GM18858 (cell line): ENCODE measurements around the gene TMEM273.

Experiments
- ATAC-seq: cut with Tn5 transposase; IDR thresholded peaks from one replicate; pipeline ENCODE4 v1.9.1; 2021; ENCODE audit not compliant: unreplicated experiment

TMEM273 gene

DNA sequence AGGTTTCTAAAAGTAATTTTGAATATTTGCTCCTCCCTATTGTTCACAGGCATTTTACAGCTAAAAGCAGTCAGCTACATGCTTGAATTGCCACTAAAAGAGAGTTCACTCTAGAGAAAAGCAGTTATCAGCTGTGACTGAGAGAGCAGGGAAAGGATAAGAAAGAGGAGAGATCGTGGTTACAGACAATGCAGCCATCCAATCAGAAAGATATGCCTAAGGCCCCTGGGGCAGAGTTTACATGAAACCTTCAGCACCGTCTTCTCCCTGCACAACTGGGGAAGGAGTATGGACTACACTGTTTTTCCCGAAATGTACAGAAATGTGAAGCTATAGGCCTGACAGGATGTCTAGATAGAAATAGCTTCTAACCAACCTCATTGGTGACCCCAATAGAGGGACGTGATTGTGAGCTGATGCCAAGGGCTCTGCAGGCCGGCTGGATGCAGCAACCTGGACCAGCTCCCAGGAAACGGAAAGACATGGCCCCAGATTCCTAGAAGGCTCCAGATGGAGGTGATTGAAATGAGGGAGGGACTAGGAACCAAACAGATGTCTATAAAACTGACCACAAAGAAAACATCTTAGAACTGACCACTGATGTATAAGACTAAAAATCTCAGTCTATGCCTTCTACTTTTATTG is 69.6 kb downstream of the TMEM273 start:
- no peak for ATAC-seq

- no peak for ATAC-seq
Observed at GRCh38 chr10:49117376-49118070, 70.7 kb downstream of the TMEM273 start.

- ATAC-seq = no peak
Observed at GRCh38 chr10:49116509-49117375, 71.4 kb downstream of the TMEM273 start.

GRCh38 chr10:49115796-49116508 is 72.2 kb downstream of the TMEM273 start:
- no peak for ATAC-seq

DNA sequence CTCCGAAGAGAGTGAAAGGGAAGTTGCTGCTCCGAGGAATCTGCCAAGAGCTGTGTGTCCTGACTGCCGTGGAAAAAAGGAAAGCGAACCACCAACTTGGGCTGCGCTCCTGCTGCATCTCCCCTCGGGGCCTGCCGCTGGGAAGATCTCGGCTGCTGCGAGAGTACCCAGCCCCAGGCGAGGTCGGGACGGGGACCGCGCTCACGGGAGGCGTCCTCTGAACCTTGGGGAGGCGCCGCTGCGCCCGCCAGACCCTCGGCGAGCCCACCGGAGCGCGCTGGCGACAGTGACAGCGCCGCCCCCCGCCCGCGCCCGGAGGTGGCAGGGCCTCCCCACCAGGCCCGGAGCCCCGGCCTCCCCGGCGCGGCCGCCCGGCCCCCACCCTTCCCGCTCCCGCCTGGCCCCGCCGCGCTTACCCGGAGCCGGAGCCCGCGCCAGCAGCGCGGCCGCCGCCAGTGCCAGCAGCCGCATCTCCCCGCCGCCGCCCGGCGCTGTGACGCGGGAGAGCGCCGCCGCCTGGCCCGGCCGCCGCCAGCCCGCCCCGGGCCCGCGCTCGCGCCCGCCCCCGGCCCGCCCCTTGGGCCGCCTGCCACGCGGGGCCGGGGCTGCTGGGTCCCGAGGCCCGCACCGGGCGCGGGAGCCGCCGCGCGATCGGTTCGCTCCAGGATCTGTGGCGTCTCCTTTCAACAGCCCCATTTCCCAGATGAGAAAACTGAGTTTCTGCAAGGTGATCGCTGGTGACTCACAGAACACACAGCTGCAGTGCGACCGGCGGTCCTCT is 73.0 kb downstream of the TMEM273 start, which contains the start of gene VSTM4:
Gene VSTM4 (minus strand): TSS at position 508 of the 781 bp plus-strand sequence. CDS start 37 bp downstream, at position 471.
- ATAC-seq = no peak

- no peak for ATAC-seq
Observed at GRCh38 chr10:49114718-49115014, 73.5 kb downstream of the TMEM273 start.

DNA sequence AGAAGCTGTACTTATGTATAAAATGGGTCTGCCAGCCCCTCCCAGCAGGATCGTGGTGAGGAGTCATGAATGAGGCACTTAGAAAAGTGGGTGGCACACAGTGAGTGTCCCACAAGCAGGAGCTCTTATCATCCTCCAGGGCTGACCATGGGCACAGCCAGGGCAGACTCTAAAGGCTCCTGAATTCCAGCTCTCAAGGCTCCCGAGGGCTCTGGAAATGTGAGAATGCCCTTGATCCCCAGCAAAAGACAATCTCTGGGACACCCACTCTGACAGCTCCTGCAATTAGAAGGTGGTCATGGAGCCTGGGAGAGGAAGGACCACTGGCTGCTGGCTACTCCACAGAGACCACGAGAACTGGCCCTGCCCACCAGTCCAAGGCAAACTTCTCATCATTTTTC is 74.5 kb downstream of the TMEM273 start:
- ATAC-seq = no peak

- no peak for ATAC-seq
Observed at GRCh38 chr10:49112851-49113250, 75.3 kb downstream of the TMEM273 start.

- no peak for ATAC-seq
Observed at GRCh38 chr10:49112098-49112497, 76.1 kb downstream of the TMEM273 start.

- no peak for ATAC-seq
Observed at GRCh38 chr10:49111320-49111698, 76.9 kb downstream of the TMEM273 start.

DNA sequence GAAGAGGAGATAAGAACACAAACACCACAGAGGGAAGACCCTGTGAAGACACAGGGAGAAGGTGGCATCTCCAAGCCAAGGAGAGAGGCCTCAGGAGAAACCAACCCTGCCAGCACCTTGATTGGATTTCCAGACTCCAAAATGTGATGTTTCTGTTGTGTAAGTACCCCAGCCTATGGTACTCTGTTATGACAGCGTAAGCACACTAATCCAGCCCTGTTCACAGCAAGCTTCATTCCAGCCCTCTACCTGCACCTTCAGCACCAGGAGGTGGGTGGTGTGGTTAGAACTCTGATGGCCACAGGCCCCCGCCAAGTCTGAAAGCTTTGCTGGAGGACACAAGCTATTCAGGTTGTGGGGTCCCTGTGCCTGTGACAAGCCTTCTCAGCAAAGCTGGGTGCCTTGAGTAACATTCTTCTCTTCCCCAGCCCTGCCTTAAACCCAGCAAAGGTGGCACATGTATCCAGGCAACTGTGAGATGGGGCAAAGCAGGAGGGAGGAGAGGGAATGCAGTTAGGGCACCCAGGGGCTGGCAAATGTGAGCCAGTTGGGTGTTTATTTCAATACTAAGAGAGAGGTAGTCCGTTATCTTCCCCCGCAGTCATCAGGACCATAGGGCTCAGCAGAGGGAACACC is 77.4 kb downstream of the TMEM273 start:
- ATAC-seq = no peak

- ATAC-seq = no peak
Observed at GRCh38 chr10:49109669-49110340, 78.4 kb downstream of the TMEM273 start.

DNA sequence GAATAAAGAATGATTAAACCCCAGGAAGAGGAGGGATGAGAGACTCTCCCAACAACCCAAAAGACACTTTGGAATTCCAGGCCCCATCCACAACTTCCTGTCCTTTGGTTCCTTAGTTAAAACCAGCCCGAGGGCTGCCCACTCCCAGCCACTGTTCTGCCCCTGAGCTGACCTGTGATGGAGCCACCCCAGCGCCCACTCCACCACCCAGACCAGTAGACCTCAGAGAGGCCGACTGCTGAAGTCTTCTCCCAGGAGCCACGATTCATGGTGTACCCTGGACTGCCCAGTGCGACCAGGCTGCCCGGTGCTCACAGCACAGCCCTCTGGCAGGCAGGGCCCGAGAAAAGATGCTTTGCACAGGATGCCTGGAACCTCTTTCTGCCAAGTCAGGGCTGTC is 79.5 kb downstream of the TMEM273 start:
- no peak for ATAC-seq

DNA sequence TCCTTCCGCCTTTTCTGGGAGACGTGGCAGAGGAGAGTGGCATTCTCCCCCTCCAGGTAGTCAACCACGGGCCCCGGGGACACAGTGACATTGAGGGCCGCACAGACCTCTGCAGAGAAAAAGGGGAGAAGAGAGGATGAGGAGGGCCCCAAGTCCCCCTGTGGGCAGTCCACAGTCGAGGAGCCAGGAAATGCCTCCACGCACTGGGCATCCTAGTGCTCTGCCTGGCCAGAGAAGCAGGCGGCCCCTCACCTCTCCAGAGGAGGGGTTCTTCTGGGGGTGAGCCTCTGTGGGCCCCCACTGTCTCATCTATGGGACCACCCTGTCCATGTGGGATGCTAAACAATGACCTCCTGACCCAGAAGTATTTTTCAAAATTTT is 80.3 kb downstream of the TMEM273 start:
- no peak for ATAC-seq

GRCh38 chr10:49107111-49107886 is 80.9 kb downstream of the TMEM273 start:
- ATAC-seq = no peak

DNA sequence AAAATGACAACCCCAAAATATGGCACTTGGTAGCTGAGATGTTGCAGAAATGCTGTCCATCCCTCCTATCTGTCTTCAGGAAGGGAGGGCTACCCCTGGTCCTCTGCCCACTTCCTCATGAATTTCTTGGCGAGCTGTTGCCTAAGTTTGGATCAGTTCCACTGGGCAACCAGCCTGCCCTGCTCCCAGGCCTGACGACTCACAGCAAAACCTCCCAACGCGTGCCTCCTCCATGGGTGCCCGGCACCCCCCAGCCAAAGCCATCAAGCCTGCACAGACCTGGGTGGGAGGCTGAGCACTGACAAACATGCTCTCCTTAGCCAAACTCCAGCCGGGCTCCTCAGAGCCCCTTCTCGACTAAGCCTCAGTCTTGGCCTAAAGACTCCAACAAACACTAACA is 81.7 kb downstream of the TMEM273 start:
- no peak for ATAC-seq

GRCh38 chr10:49105076-49105475 is 83.1 kb downstream of the TMEM273 start:
- ATAC-seq = no peak
